Activated CD4-positive, alpha-beta T cell treated with anti-CD3 and anti-CD28 coated beads, Interleukin-2, amount 50 U/mL, for 4 hours (primary cell): ENCODE measurements around the gene C3orf22.

Experiments used
- DNase-seq, 2 experiments: peaks; one replicate each; pipeline ENCODE4 v3.0.0-alpha.2; 2020

The C3orf22 gene

GRCh38 chr3:126510308-126510910 lies 48.3 kb downstream of the C3orf22 start:
- no peak for DNase-seq

DNA sequence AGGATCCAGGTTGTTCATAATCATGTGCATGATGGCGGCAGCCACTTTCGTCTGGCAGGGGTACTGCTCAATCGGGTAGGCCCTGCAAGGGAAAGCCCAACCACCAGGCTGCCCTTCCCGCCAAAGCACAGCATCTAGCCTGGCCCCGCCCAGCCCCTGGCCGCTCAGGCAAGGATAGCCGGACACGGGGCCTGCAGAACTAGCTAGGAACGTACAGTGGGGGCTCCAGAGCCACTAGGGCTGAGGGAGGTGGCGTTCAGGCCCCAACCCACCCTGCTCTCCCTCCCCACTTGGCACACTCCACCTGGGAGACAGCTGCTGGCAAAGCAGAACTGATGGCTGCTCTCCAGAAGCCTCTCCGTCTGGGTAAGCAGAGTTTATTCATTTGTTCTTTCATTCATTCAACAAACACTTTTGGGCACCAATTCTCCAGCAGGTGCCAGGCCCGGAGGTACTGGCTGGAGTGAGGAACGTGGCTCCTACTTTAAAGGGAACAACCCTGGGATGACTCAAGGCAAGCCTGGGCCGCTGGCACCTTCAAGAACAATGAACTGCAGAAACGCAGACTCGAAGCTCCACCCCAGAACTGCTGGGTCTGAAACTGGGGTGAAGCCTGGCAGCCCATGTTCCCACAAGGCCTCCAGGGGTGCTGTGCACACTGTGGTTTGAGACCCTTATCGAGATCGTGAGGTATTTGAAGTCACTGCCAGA lies 49.0 kb downstream of the C3orf22 start:
- no peak for DNase-seq

DNA sequence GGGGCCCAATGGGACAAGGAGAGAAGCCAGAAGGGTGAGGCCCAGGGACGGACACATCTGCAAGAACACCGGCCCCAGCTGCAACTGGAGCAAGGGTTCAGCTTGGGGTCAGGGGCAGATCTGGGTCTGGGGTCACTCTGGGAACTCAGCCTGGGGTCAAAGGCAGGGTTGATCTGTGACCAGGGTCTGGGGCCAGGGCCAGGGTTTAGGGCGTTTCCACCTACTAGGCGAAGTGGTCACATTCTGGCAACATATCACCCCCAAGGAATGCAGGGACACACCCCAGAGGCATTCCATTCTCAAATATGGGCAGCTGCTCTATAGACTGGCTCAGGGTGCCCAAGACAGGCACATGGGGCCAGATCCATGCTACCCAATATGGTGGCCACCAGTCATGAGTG lies 50.2 kb downstream of the C3orf22 start:
- no peak for DNase-seq

- DNase-seq = no peak
Measured at GRCh38 chr3:126507886-126508285, 50.8 kb downstream of the C3orf22 start.

GRCh38 chr3:126503701-126504100 lies 55.0 kb downstream of the C3orf22 start:
- DNase-seq = no peak

- no peak for DNase-seq
Measured at GRCh38 chr3:126502656-126503055, 56.1 kb downstream of the C3orf22 start.

DNA sequence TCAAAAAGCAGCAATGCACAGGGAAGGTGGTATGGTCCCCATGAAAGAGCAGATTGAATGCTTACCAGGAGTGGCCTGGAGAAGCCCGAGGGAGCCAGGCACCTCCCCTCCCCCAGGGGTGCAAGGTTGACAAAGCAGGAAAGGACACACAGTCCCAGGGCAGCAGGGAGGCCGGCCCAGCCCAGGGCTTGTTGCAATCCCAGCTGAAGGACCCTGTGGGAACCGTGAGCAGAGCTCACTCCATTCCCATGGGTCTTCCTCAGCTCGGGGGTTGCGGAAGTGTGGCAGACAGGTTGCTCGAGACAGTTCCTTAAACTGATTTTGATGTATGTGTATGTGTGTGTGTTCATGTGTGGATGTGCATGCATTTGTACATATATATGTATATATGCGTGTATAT lies 57.0 kb downstream of the C3orf22 start:
- no peak for DNase-seq

GRCh38 chr3:126501054-126501453 lies 57.7 kb downstream of the C3orf22 start:
- DNase-seq = no peak

DNA sequence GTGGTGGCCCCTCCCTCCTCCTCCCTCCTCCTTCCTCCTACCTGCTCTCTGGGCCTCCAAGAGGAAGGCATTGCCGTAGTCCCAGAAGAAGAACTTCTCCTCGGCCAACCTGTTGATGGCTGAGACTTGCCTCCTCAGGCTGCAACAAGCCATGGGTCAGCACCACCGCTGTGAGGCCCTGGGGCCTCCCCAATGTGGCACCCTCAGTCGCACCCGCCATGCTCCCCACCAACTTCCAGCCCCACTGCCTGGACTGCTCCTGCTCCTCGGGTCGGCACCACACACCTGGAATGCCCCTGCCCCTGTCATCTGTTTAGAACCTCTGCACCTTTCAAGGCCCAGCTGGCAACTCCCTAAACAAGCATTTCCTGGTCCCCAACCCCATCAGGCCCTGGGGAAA lies 58.7 kb downstream of the C3orf22 start:
- no peak for DNase-seq
